ENCODE measurements around the gene GCNT3. TPM values are rescaled to one million over a fixed set of nuclear protein-coding genes. Genes with fewer than 3 reads are reported as not detected.

GCNT3 gene, protein sequence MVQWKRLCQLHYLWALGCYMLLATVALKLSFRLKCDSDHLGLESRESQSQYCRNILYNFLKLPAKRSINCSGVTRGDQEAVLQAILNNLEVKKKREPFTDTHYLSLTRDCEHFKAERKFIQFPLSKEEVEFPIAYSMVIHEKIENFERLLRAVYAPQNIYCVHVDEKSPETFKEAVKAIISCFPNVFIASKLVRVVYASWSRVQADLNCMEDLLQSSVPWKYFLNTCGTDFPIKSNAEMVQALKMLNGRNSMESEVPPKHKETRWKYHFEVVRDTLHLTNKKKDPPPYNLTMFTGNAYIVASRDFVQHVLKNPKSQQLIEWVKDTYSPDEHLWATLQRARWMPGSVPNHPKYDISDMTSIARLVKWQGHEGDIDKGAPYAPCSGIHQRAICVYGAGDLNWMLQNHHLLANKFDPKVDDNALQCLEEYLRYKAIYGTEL
- 125 to 192 TPM (median 156 TPM) in 5 replicates for total RNA-seq (2022; extraction: Qiagen RNA extraction; ENCODE audit: low read depth)

DNA sequence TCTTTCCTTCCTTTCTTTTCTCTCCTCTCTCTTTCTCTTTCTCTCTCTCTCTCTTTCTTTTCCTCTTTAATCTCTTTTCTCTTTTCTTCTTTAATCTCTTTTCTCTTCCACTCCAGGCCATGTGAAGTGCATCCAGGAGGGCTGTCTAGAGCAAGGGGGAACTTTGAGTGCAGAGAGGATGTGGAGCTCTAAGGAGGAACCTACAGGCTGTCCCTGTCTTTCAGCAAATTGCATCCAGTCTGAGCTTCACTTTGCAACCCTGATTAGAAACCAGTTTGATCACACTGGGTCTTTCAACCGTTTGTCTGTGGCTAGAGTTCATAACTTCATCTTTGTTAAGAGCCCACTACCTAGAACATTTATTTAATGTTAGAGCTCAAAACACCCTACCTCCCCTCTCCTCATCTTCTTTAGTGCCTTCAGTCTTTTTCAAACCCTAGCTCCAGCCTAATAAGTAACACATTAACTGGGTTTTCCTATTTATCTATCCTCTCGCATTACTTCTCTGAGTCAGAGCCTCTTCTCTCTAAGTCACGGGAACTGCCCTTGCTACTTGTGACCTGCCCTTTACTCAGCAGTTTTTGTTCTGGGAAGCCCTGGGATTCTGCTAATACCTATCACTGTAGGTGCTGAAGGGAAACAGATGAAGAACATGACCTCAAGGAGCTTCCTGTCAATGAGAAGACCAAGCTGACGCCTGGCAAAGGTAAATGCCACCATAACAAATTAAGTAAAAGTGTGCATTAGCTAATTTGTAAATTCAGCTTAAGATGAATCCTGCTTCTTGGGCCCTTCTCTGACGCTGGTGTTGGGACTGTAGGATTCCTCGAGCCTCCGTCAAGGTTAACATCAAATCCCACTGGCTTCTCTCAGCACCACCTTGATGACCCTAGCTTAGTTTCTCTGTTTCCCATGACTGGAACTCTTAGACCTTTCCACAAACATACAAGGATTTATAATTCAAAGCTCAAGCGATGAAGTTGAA, at the start of gene GCNT3:
TSS of gene GCNT3 (plus strand) at position 508 of the 985 bp plus-strand sequence. CDS start 6,456 bp downstream, outside the sequence.

DNA sequence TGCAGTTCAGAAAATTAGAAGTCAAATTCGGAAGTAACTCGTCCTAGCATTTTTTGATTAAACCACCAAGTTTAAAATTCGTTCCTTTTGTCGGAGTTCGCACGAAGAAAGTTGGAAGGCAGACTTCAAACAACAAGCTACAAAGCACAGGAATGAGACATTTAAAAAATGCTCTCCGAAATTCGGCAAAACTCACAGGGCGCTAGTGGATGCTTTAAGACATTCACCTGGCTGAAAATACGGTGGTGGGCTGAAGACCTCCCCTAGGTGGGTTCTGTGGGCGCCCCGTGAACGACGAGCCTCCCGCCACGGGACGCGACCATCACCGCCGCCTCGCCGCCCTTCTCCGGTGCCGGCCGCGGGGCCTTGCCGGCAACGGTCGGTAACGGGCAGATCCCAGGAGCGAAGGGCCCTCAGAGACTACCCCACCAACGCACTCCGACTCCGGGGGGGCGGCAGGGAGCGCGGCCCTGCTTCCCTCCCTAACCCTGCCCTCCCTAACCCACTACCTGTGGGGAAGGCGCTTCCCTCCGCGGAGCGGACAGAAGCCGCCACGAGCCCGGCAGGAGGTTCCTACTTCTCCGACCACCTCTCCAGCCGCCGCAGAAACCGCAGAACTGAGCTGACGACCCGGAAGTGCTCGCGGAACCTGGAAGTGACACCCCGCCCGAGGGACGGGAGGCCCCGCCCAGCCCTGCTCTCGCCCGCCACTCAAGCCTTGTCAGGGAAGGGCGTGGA, 45.5 kb downstream of the GCNT3 start, which contains the start of gene GTF2A2:
TSS of gene GTF2A2 (minus strand) at position 619 of the 738 bp plus-strand sequence. CDS start 5,238 bp downstream, outside the sequence.

Other genes with a start within 250 kb of the GCNT3 start
- 162 to 298 TPM (median 249 TPM) in 5 replicates for gene MYO1E, start 238.9 kb upstream of the GCNT3 start, total RNA-seq (2022; extraction: Qiagen RNA extraction; ENCODE audit: low read depth)
- gene FAM81A, start 173.6 kb upstream of the GCNT3 start, total RNA-seq (2022; extraction: Qiagen RNA extraction; ENCODE audit: low read depth), result 10.6 to 14.8 TPM (median 12.0 TPM) in 5 replicates
- gene GTF2A2, start 45.7 kb downstream of the GCNT3 start, total RNA-seq (2022; extraction: Qiagen RNA extraction; ENCODE audit: low read depth), result 177 to 302 TPM (median 181 TPM) in 5 replicates
- gene BNIP2, start 77.5 kb downstream of the GCNT3 start, total RNA-seq (2022; extraction: Qiagen RNA extraction; ENCODE audit: low read depth), result 63.9 to 109 TPM (median 71.8 TPM) in 5 replicates

All from A549 treated with ZK216348 at 1 μM for 4 hours (cell line).